Measurements from ENCODE around the gene S100A13. TPM values are rescaled to one million over a fixed set of nuclear protein-coding genes. Genes with fewer than 3 reads are reported as not detected.
A peak's percentile ranks its signal among the peaks of the same experiment; 100 is the strongest.

The S100A13 gene
- total RNA-seq, 2 donors from 2014 or later, result 224 to 284 TPM

- Mint-ChIP-seq H3K4me3 (peak overlapping the region; percentile 98), H3K4me1 (peaks cover 16% of the 10 kb centered on the region), H3K27ac (no peak overlapping the region), H3K36me3 (ENCODE audit: low read depth) (peaks cover 60% of the 10 kb centered on the region), H3K9me3 (peaks cover 4% of the 10 kb centered on the region), H3K27me3 (ENCODE audit: insufficient read depth) (no peaks in the 10 kb centered on the region)
- Histone ChIP-seq H3K9ac (ENCODE audit: extremely low read depth, low read length, poor library complexity, severe bottlenecking) (no peak overlapping the region), H3K36me3 (ENCODE audit: control insufficient read depth, insufficient read depth, low read length) (peaks cover 60% of the 10 kb centered on the region), H3K4me3 (ENCODE audit: low read length) (peak overlapping the region; percentile 98), H3K27ac (ENCODE audit: low read depth, low read length) (no peak overlapping the region), H3K9me3 (ENCODE audit: control insufficient read depth, low read length) (peaks cover 7% of the 10 kb centered on the region), H3K27me3 (ENCODE audit: control insufficient read depth, insufficient read depth, low read length, poor library complexity, severe bottlenecking) (no peaks in the 10 kb centered on the region), H3K4me1 (ENCODE audit: control insufficient read depth, insufficient read depth, low read length) (no peaks in the 10 kb centered on the region)
- TF ChIP-seq CTCF (conservative IDR thresholded peaks at IDR 0.05), result no peak
- 97 to 100% methylated on average over 8 to 9 of the region's 9 CpGs for WGBS, 2 experiments (ENCODE audit: insufficient coverage in 1 of 2, insufficient read length in 1 of 2)
- DNase-seq, result no peak
Observed at GRCh38 chr1:153636312-153636711, 9.0 kb upstream of the S100A13 start.

- no peak for DNase-seq
- H3K36me3 ChIP-seq (ENCODE audit: control insufficient read depth, insufficient read depth, low read length), result peaks cover 55% of the 10 kb centered on the region
- H3K27ac Mint-ChIP-seq, result peak overlapping the region; percentile 58
- H3K4me3 Mint-ChIP-seq, result peak overlapping the region; percentile 98
- no peaks in the 10 kb centered on the region for H3K27me3 ChIP-seq (ENCODE audit: control insufficient read depth, insufficient read depth, low read length, poor library complexity, severe bottlenecking)
- TF ChIP-seq CTCF (conservative IDR thresholded peaks at IDR 0.05), result no peak
- no peaks in the 10 kb centered on the region for H3K27me3 Mint-ChIP-seq (ENCODE audit: insufficient read depth)
- no peak overlapping the region for H3K27ac ChIP-seq (ENCODE audit: low read depth, low read length)
- H3K36me3 Mint-ChIP-seq (ENCODE audit: low read depth), result peaks cover 56% of the 10 kb centered on the region
- H3K4me3 ChIP-seq (ENCODE audit: low read length), result peak overlapping the region; percentile 98
- H3K9me3 ChIP-seq (ENCODE audit: control insufficient read depth, low read length), result peaks cover 7% of the 10 kb centered on the region
- no peaks in the 10 kb centered on the region for H3K4me1 ChIP-seq (ENCODE audit: control insufficient read depth, insufficient read depth, low read length)
- 95 to 100% methylated on average over 3 to 7 of the region's 7 CpGs for WGBS, 2 experiments (ENCODE audit: insufficient coverage in 1 of 2, insufficient read length in 1 of 2)
- H3K9me3 Mint-ChIP-seq, result peaks cover 4% of the 10 kb centered on the region
- peaks cover 12% of the 10 kb centered on the region for H3K4me1 Mint-ChIP-seq
- H3K9ac ChIP-seq (ENCODE audit: extremely low read depth, low read length, poor library complexity, severe bottlenecking), result no peak overlapping the region
Observed at GRCh38 chr1:153635872-153636271, 8.6 kb upstream of the S100A13 start.

GRCh38 chr1:153633754-153634665, 6.7 kb upstream of the S100A13 start, which contains the start of gene CHTOP:
TSS of gene CHTOP (plus strand) at chr1:153634066. CDS start at chr1:153636589, 2,523 bp downstream.
- Histone ChIP-seq H3K4me1 (ENCODE audit: control insufficient read depth, insufficient read depth, low read length) (no peaks in the 10 kb centered on the region), H3K4me3 (ENCODE audit: low read length) (peak within 1 kb of the TSS; percentile 98), H3K27ac (ENCODE audit: low read depth, low read length) (peak within 1 kb of the TSS; percentile 100), H3K9ac (ENCODE audit: extremely low read depth, low read length, poor library complexity, severe bottlenecking) (peak within 1 kb of the TSS; percentile 100), H3K9me3 (ENCODE audit: control insufficient read depth, low read length) (peaks cover 7% of the 10 kb centered on the region), H3K36me3 (ENCODE audit: control insufficient read depth, insufficient read depth, low read length) (peaks cover 37% of the 10 kb centered on the region), H3K27me3 (ENCODE audit: control insufficient read depth, insufficient read depth, low read length, poor library complexity, severe bottlenecking) (no peaks in the 10 kb centered on the region)
- H3K4me3 Mint-ChIP-seq, result peak within 1 kb of the TSS; percentile 98
- no peaks in the 10 kb centered on the region for H3K27me3 Mint-ChIP-seq (ENCODE audit: insufficient read depth)
- H3K9me3 Mint-ChIP-seq, result peaks cover 4% of the 10 kb centered on the region
- WGBS, 2 experiments (ENCODE audit: insufficient coverage in 1 of 2, insufficient read length in 1 of 2), result 2 to 5% methylated on average over 42 to 65 of the region's 65 CpGs
- DNase-seq, result peak; percentile 99
- H3K27ac Mint-ChIP-seq, result peak within 1 kb of the TSS; percentile 100
- peaks cover 42% of the 10 kb centered on the region for H3K36me3 Mint-ChIP-seq (ENCODE audit: low read depth)
- no peak for TF ChIP-seq CTCF (conservative IDR thresholded peaks at IDR 0.05)
- H3K4me1 Mint-ChIP-seq, result peaks cover 16% of the 10 kb centered on the region

Data from endodermal cell (in vitro differentiated cells).